ENCODE measurements around the gene MED20.

MED20 gene

GRCh38 chr6:41859356-41859755 is 61.6 kb downstream of the MED20 start:
- in situ Hi-C loops (cut with HindIII; ENCODE audit: low sequenced_read_pairs) = no loop called here

- in situ Hi-C loops (cut with HindIII; ENCODE audit: low sequenced_read_pairs) = no loop called here
Measured at GRCh38 chr6:41858703-41859102, 62.2 kb downstream of the MED20 start.
